ENCODE results near the gene CAMKMT. TPM values are rescaled to one million over a fixed set of nuclear protein-coding genes. Genes with fewer than 3 reads are reported as not detected.

CAMKMT gene
- total RNA-seq, 4 donors from 2014 or later = 4.5 to 57.9 (median 15.4) TPM

GRCh38 chr2:44564752-44565151 lies 203.0 kb downstream of the CAMKMT start:
- in situ Hi-C loops (cut with MboI; ENCODE audit: low pct_ligation_motif_present in 1 of 4, low pct_unique_long_range_greater_than_20kb in 1 of 4, low sequenced_read_pairs in 3 of 4) (no loop called here), intact Hi-C loops (cut with DNase I; ENCODE audit: low total_unique reads) (no loop called here)
- Histone ChIP-seq H3K27me3 (no peaks in the 10 kb centered on the region), H3K4me1 (no peaks in the 10 kb centered on the region), H3K9me3 (no peaks in the 10 kb centered on the region), H3K36me3 (no peaks in the 10 kb centered on the region), H3K4me3 (no peak overlapping the region), H3K27ac (no peak overlapping the region)
- no peak for TF ChIP-seq POLR2AphosphoS5 (IDR thresholded peaks at IDR 0.05)
- TF ChIP-seq CTCF (IDR thresholded peaks at IDR 0.05) = no peak
- no peak for TF ChIP-seq POLR2A (IDR thresholded peaks at IDR 0.05)
- no peak for TF ChIP-seq EP300 (IDR thresholded peaks at IDR 0.05; ENCODE audit: low read depth)
- DNase-seq = no peak
- 98 to 100% methylated on average over 3 to 5 of the region's 5 CpGs for WGBS, 2 donors (ENCODE audit: low coverage in 1 of 2)

GRCh38 chr2:44566059-44566458 lies 204.3 kb downstream of the CAMKMT start:
- in situ Hi-C loops (cut with MboI; ENCODE audit: low pct_ligation_motif_present in 1 of 4, low pct_unique_long_range_greater_than_20kb in 1 of 4, low sequenced_read_pairs in 3 of 4) (no loop called here), intact Hi-C loops (cut with DNase I; ENCODE audit: low total_unique reads) (no loop called here)
- TF ChIP-seq EP300 (IDR thresholded peaks at IDR 0.05; ENCODE audit: low read depth) (no peak), CTCF (IDR thresholded peaks at IDR 0.05) (no peak), POLR2AphosphoS5 (IDR thresholded peaks at IDR 0.05) (no peak), POLR2A (IDR thresholded peaks at IDR 0.05) (no peak)
- Histone ChIP-seq H3K4me3 (no peak overlapping the region), H3K9me3 (no peaks in the 10 kb centered on the region), H3K27me3 (no peaks in the 10 kb centered on the region), H3K36me3 (no peaks in the 10 kb centered on the region), H3K27ac (no peak overlapping the region), H3K4me1 (no peaks in the 10 kb centered on the region)
- DNase-seq = no peak

GRCh38 chr2:44569491-44569890 lies 207.7 kb downstream of the CAMKMT start:
- no peak for DNase-seq
- Histone ChIP-seq H3K4me3 (no peak overlapping the region), H3K27me3 (no peaks in the 10 kb centered on the region), H3K27ac (no peak overlapping the region), H3K4me1 (no peaks in the 10 kb centered on the region), H3K36me3 (no peaks in the 10 kb centered on the region), H3K9me3 (no peaks in the 10 kb centered on the region)
- TF ChIP-seq POLR2A (IDR thresholded peaks at IDR 0.05) (no peak), CTCF (IDR thresholded peaks at IDR 0.05) (no peak), EP300 (IDR thresholded peaks at IDR 0.05; ENCODE audit: low read depth) (no peak), POLR2AphosphoS5 (IDR thresholded peaks at IDR 0.05) (no peak)
- in situ Hi-C loops (cut with MboI; ENCODE audit: low pct_ligation_motif_present in 1 of 4, low pct_unique_long_range_greater_than_20kb in 1 of 4, low sequenced_read_pairs in 3 of 4) = no loop called here
- intact Hi-C loops (cut with DNase I; ENCODE audit: low total_unique reads) = no loop called here
- WGBS, 2 donors (ENCODE audit: low coverage in 1 of 2) = 92 to 100% methylated on average over 2 of the region's 2 CpGs

- 81 to 84% methylated on average over 1 to 2 of the region's 2 CpGs for WGBS, 2 donors (ENCODE audit: low coverage in 1 of 2)
- Histone ChIP-seq H3K27me3 (no peaks in the 10 kb centered on the region), H3K9me3 (no peaks in the 10 kb centered on the region), H3K4me1 (no peaks in the 10 kb centered on the region), H3K27ac (no peak overlapping the region), H3K4me3 (no peak overlapping the region), H3K36me3 (no peaks in the 10 kb centered on the region)
- in situ Hi-C loops (cut with MboI; ENCODE audit: low pct_ligation_motif_present in 1 of 4, low pct_unique_long_range_greater_than_20kb in 1 of 4, low sequenced_read_pairs in 3 of 4) = no loop called here
- TF ChIP-seq POLR2A (IDR thresholded peaks at IDR 0.05) (no peak), POLR2AphosphoS5 (IDR thresholded peaks at IDR 0.05) (no peak), CTCF (IDR thresholded peaks at IDR 0.05) (no peak), EP300 (IDR thresholded peaks at IDR 0.05; ENCODE audit: low read depth) (no peak)
- intact Hi-C loops (cut with DNase I; ENCODE audit: low total_unique reads) = no loop called here
- DNase-seq = no peak
Observed at GRCh38 chr2:44570271-44570670, 208.5 kb downstream of the CAMKMT start.

Measured in transverse colon (tissue), 4 donors.